SIG-M5 (cell line): Measurements from ENCODE around the gene GRK1.

Experiments
- DNase-seq: peaks from one replicate; lab custom pipeline; 2025; lab: John Stamatoyannopoulos, UW

Gene GRK1

GRCh38 chr13:113775451-113776145 is 108.6 kb downstream of the GRK1 start:
- no peak for DNase-seq

DNA sequence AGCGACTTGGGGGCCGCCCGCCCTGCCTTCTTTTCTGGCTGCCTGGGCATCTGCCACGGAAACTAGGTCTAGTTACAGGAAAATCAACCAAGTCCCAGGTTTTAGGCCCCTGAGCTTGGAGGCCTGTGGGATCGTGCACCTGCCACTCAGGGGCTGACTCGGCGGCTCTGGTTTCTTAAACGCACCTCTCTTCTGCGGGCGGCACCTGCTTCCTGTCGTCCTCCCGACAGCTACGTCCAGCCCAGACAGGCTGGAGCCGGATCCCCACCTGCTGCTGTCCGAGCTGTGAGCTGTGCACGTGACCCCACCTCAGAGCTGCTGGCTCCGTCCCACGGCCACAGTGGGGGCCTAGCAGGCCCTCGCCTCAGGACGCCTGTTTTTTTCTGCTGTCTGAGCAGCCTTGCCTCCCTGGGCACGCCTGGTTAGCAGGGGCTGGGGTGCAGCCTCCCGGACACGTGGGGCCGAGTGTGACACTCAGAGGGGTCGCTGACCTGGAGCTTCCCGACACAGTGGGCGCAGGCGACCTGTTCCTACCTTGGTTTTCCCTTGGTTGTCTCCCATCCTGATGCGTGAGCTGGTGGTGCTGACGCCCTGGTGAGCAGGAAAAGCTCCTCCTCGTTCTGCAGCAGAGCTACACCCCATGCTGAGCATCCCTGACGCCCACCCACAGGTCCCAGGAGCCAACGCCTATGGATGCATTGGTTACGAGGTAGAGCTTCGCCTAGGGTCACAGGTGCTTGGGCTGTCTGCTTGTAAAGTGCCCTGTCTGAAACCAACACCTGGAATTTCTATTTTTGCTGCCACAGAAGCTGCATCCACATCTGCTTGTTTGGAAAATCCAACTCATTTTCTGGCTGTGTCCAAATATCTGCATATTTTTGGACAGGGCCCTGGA is 109.5 kb downstream of the GRK1 start:
- no peak for DNase-seq

DNA sequence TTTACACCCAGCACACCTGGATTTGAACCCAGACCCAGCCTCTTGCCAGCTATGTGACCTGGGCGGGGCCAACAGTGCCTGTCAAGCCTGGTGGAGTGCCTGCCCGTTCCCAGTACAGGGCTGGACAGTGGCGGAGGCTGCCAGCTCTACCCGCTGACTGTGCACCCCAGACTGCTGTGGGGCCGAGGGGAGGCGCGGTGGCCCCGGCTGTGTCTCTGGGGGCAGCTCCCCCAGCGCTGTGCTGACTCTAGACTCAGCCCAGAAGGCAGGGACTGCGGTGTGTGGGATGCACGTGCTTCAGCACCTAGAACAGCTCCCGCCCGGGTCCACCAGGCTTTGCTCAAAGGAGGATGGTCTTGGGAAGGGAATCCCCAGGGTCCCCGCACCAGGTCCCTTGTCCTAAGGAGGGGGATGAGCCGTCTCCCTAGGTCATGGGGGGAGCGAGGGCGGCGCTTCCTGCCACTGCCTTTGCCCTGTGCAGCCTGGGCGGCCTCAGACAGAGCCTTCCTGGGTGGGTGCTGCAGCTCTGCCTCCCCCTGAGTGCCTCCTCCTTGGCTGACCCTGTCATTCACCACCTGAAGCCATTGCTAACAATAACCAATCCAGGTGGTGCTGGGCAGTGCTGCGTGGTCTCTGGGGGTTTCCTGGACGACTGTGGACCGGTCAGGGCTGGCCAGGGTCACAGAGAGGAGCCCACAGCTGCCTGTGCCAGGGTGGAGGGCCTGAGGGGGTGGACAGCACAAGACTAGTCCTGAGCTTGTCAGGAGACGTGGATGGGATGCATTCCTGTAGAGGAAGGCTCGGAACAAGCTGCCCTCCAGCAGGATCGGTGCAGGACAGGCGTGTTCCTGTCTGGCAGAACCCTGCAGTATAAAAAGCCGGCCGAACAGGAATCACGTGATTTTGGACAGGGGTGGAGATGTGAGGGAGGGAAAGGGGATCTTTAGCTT is 110.6 kb downstream of the GRK1 start:
- no peak for DNase-seq

- no peak for DNase-seq
These were observed 114.6 kb downstream of the GRK1 start for GRCh38 chr13:113781571-113781970.

GRCh38 chr13:113782472-113782871 is 115.5 kb downstream of the GRK1 start:
- no peak for DNase-seq

DNA sequence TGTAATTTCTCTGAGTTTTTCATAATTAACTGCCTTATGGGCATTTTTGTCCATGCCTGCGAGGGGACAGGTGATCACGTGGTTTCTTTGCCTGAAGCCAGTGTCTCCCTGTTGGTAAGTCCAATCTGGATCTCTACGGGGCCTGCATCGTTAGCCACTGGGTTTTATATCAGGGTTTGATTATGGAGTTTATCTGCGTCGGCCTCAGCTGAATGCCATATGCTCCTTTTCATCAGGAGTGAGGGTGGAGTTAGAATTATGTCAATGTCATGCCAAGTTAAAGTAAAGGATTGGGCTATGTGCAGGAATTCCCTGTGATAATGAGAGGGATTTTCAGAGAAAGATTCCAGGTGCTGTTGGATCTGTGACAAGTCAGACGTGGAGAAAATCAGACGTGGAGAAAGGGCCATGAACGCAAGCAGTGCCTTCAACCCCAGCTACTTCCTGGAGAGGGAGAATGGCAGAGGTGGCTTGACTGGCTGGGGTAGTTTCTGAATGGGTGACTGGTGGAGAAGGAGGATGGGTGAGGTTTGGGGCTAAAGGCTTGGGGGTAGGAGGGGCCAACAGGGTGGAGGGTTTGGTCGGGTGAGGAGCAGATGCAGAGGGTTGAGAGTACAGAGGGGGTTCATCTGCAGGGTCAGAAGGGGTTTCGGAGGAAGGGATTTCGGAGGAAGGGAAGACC is 116.3 kb downstream of the GRK1 start:
- no peak for DNase-seq

DNA sequence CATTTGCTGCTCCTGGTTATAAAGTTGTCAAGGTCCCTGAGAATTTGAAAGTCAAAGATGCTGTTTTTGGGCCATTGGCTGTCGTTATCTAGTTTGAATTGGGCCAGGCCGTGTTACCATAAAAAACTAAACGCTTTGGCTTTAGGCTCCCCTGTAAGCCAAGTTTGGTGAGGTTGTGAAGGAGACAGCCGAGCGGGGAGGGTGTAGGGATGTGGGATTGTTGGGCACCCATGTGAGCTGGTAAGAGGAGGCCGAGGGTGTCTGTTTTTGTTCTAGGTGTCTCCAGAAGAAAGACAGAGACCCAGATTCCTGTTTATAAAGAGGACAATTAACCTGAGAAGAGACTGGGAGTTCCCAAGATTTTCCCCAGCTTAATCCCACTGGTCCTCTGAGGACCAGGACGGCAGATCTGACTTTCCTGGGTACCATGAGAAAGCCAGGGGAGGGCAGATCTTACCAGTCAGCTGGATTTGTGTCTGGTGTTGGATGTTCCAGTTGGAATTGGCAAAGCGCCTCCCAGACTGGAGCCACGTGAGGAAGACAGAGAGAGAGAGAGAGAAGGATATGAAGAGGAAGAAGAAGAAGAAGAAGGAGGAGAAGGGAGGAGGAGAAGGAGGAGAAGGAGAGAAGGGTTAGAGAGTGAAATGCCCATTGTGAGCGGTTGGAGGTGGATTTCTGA is 117.1 kb downstream of the GRK1 start:
- DNase-seq, result no peak

DNA sequence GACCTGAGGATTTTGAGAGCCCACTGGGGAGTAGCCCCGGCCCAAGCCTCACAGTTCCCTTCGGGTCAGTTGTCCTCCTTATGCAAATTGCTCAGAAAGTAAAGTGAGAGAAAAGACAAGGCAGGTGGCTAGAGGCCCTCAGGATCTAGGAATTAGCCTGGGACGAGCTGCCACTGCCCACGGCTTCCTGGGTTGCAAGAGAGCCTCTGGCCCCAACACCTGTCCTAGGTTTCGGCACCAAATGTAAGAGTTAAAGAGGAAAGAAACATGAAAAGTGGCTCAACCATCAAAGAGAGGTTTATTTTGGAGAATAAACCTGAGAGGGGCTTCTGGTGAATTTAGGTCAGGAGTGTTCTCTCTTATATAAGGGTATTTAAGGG is 117.6 kb downstream of the GRK1 start:
- DNase-seq, result no peak

GRCh38 chr13:113785051-113786010 is 118.3 kb downstream of the GRK1 start:
- no peak for DNase-seq

- DNase-seq, result no peak
These were observed 119.3 kb downstream of the GRK1 start for GRCh38 chr13:113786262-113786841.
